ENCODE measurements around the gene FMNL3.

GRCh38 chr12:49612210-49612609, 95.0 kb downstream of the FMNL3 start:
- TF ChIP-seq CTCF (conservative IDR thresholded peaks at IDR 0.05): no peak
- no peak for TF ChIP-seq EZH2 (IDR thresholded peaks at IDR 0.05; ENCODE audit: low read depth)
